NT2/D1 (cell line): ENCODE measurements around the gene ZFYVE16.
"Not testable (repeated sequence)": the region's sequence is repeated elsewhere in the genome, so short reads cannot be mapped to it uniquely, and the experiment has no call there.

Source experiments
- SUZ12 ChIP-seq: IDR thresholded peaks from 2 replicates; pipeline ENCODE4 v1.6.1; 2011; ENCODE audit not compliant: insufficient read length, insufficient read depth; ENCODE audit errors: extremely low read depth
- YY1 ChIP-seq: IDR thresholded peaks from 2 replicates; pipeline ENCODE4 v1.6.1; 2011; ENCODE audit not compliant: insufficient read length, insufficient read depth

DNA sequence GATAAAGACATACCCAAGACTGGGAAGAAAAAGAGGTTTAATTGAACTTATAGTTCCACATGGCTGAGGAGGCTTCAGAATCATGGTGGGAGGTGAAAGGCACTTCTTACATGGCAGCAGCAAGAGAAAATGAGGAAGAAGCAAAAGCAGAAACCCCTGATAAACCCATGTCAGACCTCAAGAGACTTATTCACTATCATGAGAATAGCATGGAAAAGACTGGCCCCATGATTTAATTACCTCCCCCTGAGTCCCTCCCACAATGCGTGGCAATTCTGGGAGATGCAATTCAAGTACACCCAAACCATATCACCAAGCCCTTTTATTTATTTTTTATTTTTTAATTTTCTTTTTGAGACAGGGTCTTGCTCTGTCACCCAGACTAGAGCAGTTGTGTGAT, 7.5 kb upstream of the ZFYVE16 start:
- not testable (repeated sequence) for TF ChIP-seq SUZ12, YY1
